Measurements from ENCODE around the gene CACNB2. TPM values are rescaled to one million over a fixed set of nuclear protein-coding genes. Genes with fewer than 3 reads are reported as not detected.

Gene CACNB2
- total RNA-seq, 1 experiment from 2014 or later, result 0.07 TPM

DNA sequence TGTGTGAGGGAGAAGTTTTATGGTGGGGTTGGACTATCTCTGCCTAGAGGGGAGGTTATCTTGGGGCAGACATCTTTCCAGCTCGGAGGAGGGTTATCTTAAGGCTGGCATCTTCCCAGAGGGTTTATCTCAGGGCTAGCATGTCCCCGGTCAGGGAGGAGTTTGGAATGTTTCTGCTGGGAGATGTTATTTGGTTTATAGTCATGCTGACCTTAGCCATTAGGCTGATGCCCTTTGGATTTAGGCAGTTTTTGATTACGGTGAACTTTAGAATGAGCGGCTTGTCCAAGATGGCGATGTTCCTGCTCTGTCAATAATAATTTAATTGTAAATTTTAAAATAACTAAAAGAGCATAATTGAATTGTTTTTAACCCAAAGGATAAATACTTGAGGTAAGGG, 236.4 kb downstream of the CACNB2 start:
- H3K9me2 ChIP-seq (replicated peaks; ENCODE audit: low read length), result no peaks in the 10 kb centered on the region
- no peaks in the 10 kb centered on the region for H3F3A ChIP-seq (ENCODE audit: low read length, unreplicated experiment)
- CTCF ChIA-PET, result no interaction called here
- TF ChIP-seq EZH2phosphoT487 (IDR thresholded peaks at IDR 0.05; ENCODE audit: borderline replicate concordance, low read length), result no peak
- TF ChIP-seq EZH2 (IDR thresholded peaks at IDR 0.05; ENCODE audit: low read length, unreplicated experiment), result no peak
- no peak overlapping the region for H3K9ac ChIP-seq (ENCODE audit: low read length)
- H3K27me3 ChIP-seq (ENCODE audit: low read length), result no peaks in the 10 kb centered on the region
- no peak overlapping the region for H3K27ac ChIP-seq (ENCODE audit: low read length)
- no TSS peak for BruUV-seq (replicated peaks)
- H3K79me2 ChIP-seq (ENCODE audit: low read length), result no peaks in the 10 kb centered on the region
- intact Hi-C loops (cut with micrococcal nuclease), result no loop called here
- no peaks in the 10 kb centered on the region for H4K20me1 ChIP-seq (ENCODE audit: low read length)
- DNase-seq, result no peak
- no peaks in the 10 kb centered on the region for H3K4me1 ChIP-seq (ENCODE audit: insufficient read depth, low read length)
- no peak overlapping the region for H3K4me2 ChIP-seq (ENCODE audit: low read length)
- ATAC-seq, result no peak
- no peak overlapping the region for H3K4me3 ChIP-seq (ENCODE audit: low read length)
- no peaks in the 10 kb centered on the region for H3K9me3 ChIP-seq (ENCODE audit: low read length)
- no peak overlapping the region for H2AFZ ChIP-seq (ENCODE audit: low read length)
- POLR2A ChIA-PET (ENCODE audit: unreplicated experiment), result no interaction called here
- no peaks in the 10 kb centered on the region for H3K36me3 ChIP-seq (ENCODE audit: low read depth, low read length)

DNA sequence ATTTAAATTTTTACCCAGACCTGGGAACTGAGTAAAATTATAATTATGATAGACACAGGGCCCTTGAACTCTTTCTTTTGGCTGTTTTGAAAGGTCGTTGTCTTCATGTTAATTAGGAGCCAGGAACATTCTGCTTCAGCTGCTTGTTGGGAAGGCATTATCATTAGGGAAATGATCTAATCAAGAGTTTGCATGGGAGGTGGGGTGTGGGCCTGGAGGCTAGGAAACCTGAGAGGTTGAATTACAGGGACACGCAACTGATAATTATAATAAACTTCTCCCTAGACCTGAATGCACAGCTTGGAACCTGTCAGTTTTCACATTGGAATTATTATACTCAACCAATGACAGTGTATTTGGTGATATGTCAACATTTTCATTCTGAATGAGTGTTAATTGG, 237.7 kb downstream of the CACNB2 start:
- TF ChIP-seq EZH2 (IDR thresholded peaks at IDR 0.05; ENCODE audit: low read length, unreplicated experiment), result no peak
- no peak for TF ChIP-seq CTCF (conservative IDR thresholded peaks at IDR 0.05; ENCODE audit: low read depth, low read length)
- TF ChIP-seq EZH2phosphoT487 (IDR thresholded peaks at IDR 0.05; ENCODE audit: borderline replicate concordance, low read length), result no peak
- H3K36me3 ChIP-seq (ENCODE audit: low read depth, low read length), result no peaks in the 10 kb centered on the region
- no peak overlapping the region for H2AFZ ChIP-seq (ENCODE audit: low read length)
- ChIA-PET CTCF (no interaction called here), POLR2A (ENCODE audit: unreplicated experiment) (no interaction called here)
- H3K4me3 ChIP-seq (ENCODE audit: low read length), result no peak overlapping the region
- H3K9ac ChIP-seq (ENCODE audit: low read length), result no peak overlapping the region
- H3K27me3 ChIP-seq (ENCODE audit: low read length), result no peaks in the 10 kb centered on the region
- no peak overlapping the region for H3K4me2 ChIP-seq (ENCODE audit: low read length)
- H3K79me2 ChIP-seq (ENCODE audit: low read length), result no peaks in the 10 kb centered on the region
- H3K4me1 ChIP-seq (ENCODE audit: insufficient read depth, low read length), result no peaks in the 10 kb centered on the region
- no peaks in the 10 kb centered on the region for H3K9me2 ChIP-seq (replicated peaks; ENCODE audit: low read length)
- H3K9me3 ChIP-seq (ENCODE audit: low read length), result no peaks in the 10 kb centered on the region
- no peaks in the 10 kb centered on the region for H3F3A ChIP-seq (ENCODE audit: low read length, unreplicated experiment)
- DNase-seq (no peak), ATAC-seq (no peak)
- intact Hi-C loops (cut with micrococcal nuclease), result no loop called here
- H3K27ac ChIP-seq (ENCODE audit: low read length), result no peak overlapping the region
- BruUV-seq (replicated peaks), result no TSS peak
- no peaks in the 10 kb centered on the region for H4K20me1 ChIP-seq (ENCODE audit: low read length)

- Histone ChIP-seq H3K27me3 (ENCODE audit: low read length) (no peaks in the 10 kb centered on the region), H3K9me2 (replicated peaks; ENCODE audit: low read length) (no peaks in the 10 kb centered on the region), H3K36me3 (ENCODE audit: low read depth, low read length) (no peaks in the 10 kb centered on the region), H3K4me3 (ENCODE audit: low read length) (no peak overlapping the region), H3K4me2 (ENCODE audit: low read length) (no peak overlapping the region), H3K9me3 (ENCODE audit: low read length) (no peaks in the 10 kb centered on the region), H2AFZ (ENCODE audit: low read length) (no peak overlapping the region), H4K20me1 (ENCODE audit: low read length) (no peaks in the 10 kb centered on the region), H3K4me1 (ENCODE audit: insufficient read depth, low read length) (no peaks in the 10 kb centered on the region), H3K79me2 (ENCODE audit: low read length) (no peaks in the 10 kb centered on the region), H3K27ac (ENCODE audit: low read length) (no peak overlapping the region), H3K9ac (ENCODE audit: low read length) (no peak overlapping the region), H3F3A (ENCODE audit: low read length, unreplicated experiment) (no peaks in the 10 kb centered on the region)
- no TSS peak for BruUV-seq (replicated peaks)
- ATAC-seq, result no peak
- no peak for TF ChIP-seq EZH2 (IDR thresholded peaks at IDR 0.05; ENCODE audit: low read length, unreplicated experiment)
- TF ChIP-seq EZH2phosphoT487 (IDR thresholded peaks at IDR 0.05; ENCODE audit: borderline replicate concordance, low read length), result no peak
- no peak for TF ChIP-seq CTCF (conservative IDR thresholded peaks at IDR 0.05; ENCODE audit: low read depth, low read length)
- ChIA-PET CTCF (no interaction called here), POLR2A (ENCODE audit: unreplicated experiment) (no interaction called here)
- no peak for DNase-seq
- intact Hi-C loops (cut with micrococcal nuclease), result no loop called here
Measured at GRCh38 chr10:18378766-18379165, 238.5 kb downstream of the CACNB2 start.
